Measurements from ENCODE around the gene NRDC.
"Not testable (repeated sequence)": the region's sequence is repeated elsewhere in the genome, so short reads cannot be mapped to it uniquely, and the experiment has no call there.

The NRDC gene

DNA sequence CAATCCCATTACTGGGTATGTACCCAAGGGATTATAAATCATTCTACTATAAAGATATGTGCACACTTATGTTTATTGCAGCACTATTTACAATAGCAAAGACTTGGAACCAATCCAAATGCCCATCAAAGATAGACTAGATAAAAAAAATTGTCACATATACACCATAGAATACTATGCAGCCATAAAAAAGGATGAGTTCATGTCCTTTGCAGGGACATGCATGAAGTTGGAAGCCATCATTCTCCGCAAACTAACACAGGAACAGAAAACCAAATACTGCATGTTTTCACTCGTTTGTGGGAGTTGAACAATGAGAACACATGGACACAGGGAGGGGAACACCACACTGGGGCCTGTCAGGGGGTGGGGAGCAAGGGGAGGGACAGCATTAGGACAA, 16.2 kb upstream of the NRDC start:
- DNase-seq: not testable (repeated sequence)

DNA sequence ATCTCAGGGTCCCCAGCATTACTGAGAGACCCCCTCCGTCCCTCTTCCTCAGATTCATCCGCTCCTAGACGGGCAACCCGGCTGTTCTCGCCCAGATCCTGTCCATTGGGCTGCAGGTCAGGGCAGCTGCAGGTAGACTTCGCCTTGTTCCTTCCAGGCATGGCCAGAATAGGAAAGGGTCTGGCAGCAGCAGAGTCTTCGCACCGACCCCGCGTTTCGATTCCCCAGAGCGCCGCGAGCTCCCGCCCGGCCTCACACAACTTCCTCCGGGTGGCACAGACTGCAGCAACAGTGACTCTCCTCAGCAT, 265 bp downstream of the NRDC start:
- no peak for DNase-seq

DNA sequence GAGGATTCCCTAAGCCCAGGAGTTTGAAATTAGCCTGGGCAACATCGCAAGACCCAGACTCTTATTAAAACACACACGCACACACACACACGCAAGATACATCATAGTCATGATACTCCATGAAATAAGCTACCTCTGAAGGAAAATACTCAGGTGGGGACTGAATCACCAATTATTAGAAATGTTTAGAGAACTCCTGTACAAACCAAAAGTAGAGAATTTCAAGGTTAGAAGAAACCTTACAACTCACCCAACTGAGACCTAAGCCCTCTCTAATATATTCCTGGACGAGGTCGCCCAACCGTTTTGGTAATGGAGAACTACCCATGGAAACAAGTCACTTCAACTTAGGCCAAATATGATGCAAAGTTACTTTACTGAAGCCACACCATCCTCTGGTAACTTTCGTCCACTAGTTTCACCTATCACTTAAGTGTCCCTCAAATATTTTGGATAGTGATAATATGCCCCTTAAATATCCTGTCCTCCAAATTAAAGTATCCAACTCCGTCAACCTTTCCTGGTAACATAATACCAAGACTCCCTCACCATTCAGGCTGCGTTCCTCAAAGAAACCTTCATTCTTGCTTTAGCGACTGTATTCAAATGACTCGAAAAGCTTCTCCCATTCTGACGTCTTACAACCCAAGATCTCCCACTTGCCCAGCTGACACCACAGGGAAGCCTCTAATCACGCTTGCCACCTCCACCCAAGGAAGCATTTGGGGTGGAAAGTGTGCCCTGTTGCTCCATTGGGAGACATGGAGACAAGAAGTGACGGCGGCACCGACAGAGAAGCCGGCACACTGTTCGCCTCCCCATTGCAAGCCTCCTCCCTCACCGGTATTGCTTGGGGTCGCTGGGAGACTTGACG, 856 bp downstream of the NRDC start:
- DNase-seq: peak; percentile 21

DNA sequence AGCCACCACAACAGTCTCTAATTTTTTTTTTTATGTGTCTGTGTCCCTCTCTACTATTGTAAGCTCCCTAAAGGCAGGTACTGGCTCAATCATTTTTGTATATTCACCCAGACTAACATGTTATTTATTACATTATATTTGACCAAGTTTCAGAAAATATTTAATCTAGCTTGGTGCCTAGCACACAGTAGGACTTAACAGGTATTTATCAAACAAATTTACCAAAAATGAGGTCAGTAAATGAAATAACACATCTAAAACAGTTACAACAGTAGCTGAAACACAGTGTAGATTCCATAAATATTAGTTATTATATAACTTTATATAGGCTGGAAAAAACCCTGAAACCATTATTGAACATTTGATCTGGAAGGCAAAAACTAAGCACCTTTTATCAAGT, 2.7 kb downstream of the NRDC start:
- DNase-seq: no peak

DNA sequence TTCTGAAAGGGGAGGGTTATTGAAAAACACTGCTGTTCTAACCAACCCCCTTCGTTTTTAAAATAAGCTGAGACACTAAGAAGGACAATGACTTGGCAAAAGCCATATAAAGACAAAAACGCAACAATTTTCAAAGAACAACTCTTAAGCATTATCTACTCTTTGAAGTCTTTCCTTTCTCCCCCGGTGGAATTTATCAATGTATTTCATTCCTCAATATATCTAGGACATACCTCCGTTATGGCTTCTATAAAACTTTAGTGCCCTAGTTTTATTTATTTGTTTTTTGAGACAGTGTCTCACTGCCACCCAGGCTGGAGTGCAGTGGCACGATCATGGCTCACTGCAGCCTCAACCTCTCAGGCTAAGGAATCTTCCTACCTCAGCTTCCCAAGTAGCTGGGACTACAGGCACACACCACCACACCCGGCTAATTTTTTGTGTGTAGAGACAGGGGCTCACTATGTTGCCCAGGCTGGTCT, 3.2 kb downstream of the NRDC start:
- no peak for DNase-seq

DNA sequence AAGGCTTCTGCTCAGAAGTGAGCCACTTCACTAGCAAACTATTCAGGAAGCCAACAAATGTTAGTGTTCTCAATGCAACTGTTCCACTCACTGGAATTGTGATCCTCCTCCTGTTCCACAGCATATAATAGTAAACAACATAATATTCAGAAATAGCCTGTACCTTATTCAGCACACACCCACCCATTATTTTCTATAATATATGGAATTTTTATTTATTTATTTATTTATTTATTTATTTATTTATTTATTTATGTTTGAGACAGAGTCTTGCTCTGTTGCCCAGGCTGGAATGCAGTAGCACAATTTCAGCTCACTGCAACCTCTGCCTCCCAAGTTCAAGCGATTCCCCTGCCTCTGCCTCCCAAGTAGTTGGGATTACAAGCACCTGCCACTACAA, 5.3 kb downstream of the NRDC start:
- DNase-seq: not testable (repeated sequence)

DNA sequence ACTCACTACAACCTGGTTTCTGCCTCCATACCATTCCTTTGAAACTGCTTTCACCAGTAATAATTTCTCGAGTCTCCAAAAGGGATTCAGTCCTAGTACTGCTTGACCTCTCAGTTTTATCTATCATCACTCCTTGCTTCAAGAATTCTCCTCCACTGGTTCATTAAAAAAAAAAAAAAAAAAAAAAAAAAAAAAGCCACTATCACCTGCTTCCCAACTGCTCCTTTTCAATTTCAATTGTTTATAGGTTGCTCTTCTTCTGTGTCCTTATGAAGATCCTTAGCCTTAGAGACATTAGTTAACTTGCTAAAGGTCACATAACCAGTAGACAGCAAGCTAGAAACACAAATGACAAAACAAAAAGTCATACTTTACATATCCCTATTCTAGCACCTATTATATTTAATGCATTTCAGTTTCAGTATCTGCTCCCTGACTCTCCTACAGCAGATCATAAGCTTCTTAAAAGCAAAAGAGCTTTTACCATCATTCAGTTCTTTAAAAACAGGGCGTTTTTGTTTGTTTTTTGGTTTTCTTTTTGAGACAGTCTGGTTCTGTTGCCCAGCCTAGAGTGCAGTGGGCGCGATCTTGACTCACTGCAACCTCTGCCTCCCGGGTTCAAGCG, 7.1 kb downstream of the NRDC start:
- no peak for DNase-seq

DNA sequence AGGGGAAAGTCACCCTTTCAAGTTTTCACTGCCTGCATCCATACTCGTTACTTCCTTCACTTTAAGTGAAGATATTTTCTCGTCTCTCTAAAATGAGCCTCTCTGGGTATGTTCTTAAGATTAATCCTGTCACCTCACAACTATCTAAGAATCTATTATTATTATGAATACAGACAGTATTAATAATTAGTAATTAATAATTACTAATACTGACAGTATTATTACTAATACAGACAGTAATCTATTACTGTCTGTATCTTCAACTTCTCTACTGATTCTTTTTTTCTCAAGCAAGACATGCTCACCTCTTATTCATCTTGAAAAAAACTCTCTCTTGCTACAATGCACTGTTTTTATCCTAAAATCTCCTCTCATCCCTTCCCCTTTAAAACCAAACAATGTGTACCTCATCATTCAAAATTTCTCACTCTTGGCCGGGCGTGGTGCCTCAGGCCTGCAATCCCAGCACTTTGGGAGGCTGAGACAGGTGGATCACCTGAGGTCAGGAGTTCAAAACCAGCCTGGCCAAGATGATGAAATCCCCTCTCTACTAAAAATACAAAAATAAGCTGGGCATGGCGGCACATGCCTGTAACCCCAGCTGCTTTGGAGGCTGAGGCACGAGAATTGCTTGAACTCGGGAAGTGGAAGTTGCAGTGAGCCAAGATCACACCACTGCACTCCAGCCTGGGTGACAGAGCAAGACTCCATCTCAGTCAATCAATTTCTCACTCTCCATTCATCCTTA, 7.8 kb downstream of the NRDC start:
- no peak for DNase-seq

DNA sequence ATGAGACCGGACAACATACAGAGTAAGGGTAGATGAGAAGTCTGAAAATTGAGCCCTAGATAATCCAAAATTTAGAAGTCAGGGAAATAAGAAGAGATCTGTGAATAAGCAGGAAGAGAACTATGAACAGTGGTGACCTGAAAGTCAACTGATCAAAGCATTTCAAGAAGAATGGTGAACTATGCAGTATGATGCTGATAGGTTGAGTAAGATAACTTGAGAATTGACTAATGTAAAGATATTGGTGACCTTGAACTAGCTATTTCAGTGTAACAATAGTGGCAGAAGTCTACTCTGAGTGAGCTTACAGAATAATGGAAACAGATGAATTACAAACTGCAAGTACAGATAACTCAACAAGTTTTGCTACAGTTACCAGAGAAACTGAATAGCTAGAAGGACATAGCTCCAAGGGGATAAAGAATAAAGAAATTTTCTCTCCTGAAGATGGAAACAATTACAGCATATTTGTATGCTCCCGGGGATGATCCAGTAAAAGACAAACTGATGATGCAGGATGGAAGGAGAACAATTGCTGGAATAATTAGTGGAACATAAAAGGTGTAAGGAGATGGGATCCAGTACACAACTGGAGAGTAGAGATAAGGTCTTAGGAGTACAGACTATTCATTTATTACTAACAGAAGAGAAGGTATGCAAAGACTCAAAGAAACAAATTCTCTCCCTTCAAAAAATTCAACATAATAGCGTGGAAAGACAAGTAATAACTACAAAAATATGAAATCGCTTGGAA, 10.9 kb downstream of the NRDC start:
- no peak for DNase-seq

DNA sequence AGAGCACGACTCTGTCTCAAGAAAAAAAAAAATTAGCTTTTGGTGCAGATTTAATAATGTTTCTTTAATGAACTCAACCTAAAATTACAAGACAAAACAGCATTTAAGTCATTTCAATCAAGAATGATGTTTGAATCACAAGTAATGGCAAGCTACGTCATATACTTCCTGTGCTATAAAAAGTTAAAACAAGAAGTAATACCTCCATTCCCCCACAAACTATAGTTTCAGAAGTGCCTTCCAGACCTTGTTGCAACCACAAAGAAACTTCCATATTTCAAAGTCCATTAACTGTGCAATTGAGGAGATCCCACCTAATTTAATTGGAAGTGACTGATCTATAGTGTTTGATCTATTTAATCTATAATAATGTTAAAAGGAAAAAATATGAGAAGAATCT, 15.1 kb downstream of the NRDC start:
- DNase-seq: no peak

DNA sequence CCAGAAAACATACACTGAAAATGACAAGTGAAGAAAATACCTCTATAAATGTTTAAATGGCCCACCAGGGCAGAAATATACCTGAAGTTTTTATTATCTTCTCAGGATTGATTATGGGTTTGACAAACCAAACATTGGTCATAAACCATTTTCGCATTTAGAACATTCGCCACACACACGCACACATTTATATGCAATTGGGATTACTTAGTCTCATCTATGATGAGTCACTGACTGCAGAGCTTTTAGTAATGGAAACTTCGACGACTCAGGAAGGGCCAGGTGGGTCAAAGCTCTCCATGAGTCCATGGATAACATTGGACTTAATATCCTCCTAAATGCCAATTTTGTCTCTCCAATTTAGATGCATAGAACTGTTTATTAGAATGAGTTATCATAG, 16.9 kb downstream of the NRDC start:
- DNase-seq: no peak

DNA sequence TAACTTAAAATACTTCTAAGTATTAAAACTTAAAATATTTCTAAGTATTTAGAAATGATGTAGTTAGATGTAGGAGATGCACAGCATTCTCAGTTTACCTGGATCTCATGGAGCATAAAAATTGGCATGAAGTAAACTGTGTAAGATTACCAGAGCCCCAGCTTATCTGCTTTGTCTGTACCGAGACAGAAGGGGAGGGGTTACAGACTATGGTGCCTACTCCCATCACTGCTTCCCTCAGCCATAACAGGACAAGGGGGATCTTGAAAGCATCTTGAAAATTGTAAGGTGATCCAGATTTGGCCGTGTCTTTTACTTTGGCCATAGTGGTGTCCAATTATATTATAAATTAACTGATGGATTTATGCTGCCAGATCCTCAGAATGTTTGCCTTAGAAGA, 18.8 kb downstream of the NRDC start:
- no peak for DNase-seq

DNA sequence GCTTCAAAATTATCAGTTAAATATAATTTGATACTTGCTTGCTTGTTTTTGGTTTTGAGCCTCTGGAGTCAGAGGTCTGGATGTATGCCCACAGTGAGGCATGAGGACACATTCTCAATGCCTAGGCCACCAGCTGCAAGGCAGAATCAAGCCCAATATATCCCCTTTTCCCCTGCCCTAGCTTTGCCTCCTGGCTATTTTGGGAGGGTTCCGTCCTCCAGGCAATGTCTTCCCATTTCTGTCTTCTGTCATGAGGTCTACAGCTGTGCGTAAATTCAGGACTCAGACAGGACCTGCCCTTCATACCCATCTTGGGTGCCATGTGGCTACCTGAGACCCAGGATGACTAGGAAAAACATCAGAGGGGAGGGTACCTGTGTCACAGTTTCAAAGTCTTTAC, 19.2 kb downstream of the NRDC start:
- no peak for DNase-seq

DNA sequence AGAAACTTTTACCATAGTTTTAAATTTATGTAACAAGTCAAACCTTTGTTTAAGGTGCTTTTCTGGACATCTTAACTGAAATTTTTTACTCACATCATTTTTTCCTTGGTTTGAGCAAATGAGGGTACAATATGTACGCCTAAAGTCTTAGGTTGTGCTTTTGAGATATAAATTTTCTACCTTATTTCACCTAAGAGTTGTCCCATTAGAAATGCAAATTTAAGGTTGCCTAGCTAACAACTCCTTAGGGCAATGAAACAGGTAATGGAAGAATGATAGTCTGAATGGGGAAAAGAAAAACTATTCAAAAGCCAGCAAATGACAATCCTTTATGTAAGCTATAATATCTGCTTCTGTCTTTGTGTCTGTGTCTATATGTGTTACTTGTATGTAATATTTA, 19.6 kb downstream of the NRDC start:
- no peak for DNase-seq

DNA sequence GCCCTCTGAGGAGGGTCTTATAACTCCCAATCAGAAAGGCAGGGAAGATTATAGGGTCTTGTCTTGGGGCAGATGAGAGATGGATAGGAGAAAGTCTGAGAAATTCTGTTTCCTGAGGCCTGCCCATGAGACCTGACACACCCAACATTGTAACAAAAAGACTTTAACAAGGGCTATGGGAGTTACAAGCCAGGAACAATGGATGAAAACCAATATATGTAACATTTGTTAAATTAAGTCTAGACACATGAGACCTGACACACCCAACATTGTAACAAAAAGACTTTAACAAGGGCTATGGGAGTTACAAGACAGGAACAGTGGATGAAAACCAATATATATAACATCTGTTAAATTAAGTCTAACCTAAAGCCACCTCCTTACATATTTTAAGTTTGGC, 21.8 kb downstream of the NRDC start:
- no peak for DNase-seq

DNA sequence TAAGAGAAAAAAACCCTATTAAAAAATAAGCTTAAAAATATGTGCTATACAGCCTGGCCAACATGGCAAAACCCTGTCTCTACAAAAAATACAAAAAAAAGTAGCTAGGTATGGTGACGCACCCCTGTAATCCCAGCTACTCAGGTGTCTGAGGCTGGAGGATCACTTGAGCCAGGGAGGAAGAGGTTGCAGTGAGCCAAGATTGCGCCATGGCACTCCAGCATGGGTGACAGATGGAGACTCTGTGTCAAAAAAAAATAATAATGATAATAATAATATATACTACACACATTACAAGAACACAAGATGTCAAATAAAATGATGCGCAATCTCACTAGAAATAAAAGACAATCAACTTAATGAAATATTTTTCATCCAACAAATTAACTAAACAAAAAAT, 22.9 kb downstream of the NRDC start:
- DNase-seq: no peak

DNA sequence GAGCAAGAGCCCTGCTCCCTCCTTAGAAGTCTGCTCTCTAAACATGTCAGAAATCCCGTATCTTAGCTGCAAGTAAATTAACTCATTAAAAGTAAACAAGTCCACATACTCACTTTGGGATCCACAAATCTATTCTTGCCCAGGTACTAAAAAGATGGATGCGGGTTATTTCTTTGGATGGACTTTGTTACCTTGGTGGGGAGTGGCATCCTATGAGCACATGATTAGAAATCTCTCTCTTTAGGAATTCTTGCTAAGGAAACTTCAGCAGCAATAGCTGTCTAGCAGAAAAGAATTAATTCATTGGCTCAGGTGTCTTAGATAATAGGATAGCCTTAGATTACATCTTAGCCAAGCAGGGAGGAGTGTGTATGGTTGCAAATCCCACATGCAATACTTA, 25.2 kb downstream of the NRDC start:
- no peak for DNase-seq

DNA sequence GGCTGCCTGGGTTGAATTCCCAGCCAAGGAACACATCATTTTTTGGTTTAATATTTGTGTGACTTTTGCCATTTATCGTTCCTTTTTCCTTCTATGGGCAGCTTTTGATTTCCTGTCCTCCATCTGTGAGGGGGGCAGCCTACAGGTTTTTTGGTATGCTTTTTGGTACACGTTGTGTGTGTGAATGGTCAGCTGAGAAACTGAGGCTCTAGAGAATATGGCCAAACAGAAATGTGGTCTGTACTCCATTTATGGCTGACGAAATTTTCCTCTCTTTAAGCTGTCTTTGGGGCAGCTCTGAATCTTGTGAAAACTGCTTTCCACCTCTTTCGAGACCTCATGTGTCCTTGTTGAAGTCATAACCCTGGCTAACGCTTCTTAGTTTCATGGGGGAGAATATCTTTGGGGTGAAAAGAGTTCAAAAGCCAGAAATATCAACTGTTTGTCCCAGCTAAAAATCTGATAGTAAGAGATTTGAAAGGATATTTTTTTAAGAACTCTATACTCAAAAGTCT, 26.6 kb downstream of the NRDC start:
- no peak for DNase-seq

DNA sequence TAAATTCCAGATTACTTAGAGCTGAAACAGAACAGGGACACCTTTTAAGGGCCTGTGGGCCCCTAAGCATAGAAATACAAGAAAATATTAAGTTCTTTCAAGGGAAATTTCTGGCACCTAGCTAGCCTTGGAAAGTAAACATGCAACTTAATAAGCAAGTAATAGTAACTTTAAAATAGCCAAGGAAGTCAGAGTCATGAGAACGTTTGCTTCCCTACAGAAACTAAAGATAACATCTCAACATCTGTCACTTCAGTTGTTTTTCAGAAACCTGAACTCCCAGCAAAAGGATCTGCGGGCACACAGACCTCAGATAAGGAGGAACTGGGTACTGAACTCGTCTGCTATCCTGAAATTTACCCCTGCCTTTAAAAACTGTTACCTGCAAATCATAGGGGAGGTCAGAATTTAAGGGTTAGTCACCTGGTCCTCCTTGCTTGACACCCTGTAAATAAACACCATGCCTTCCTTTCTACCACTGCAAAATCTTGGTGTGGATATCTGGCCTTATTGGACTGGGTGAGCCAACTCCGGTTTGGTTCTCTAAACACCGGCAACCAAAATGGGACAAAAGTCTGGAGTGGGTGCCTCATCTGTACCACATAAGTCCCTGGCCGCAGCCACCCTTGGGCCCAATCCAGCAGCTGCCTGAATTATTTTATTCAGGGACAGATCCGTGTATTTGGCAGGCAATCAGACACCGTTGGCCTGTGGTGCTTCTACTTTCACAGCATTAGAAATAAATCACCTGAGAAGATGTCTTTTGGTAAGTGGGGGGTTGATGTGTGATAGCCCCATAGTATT, 27.9 kb downstream of the NRDC start:
- peak; percentile 39 for DNase-seq

DNA sequence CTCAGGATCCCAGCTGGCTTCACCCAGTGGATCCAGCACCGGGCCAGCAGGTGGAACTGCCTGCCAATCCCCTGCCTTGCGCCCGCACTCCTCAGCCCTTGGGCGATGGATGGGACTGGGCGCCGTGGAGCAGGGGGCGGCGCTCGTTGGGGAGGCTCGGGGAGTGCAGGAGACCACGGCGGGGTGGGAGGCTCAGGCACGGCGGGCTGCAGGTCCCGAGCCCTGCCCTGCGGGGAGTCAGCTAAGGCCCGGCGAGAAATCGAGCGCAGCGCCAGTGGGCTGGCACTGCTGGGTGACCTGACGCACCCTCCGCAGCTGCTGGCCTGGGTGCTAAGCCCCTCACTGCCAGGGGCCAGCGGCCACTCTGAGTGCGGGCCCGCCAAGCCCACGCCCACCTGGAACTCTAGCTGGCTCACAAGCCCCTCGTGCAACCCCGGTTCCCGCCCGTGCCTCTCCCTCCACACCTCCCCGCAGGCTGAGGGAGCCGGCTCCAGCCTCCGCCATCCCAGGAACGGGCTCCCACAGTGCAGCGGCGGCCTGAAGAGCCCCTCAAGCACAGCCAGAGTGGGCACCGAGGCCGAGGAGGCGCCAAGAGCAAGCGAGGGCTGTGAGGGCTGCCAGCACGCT, 31.1 kb downstream of the NRDC start:
- DNase-seq: no peak

DNA sequence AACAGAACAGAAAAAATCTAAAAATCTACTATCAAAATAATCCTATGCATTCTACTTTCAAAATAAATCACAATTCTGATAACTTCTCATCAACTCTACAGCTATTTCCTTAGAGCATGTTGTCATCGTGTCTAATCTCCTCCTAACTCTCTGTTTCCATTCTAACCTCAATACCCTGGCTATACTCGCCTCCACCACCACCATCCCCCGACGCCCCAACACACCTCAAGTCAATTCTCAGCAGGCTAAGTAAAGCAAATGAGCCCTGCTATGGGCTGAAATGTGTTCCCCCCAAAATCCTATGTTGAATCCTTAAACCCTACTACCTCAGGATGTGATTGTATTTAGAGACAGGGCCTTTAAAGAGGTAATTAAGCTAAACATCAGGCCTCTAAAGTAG, 34.6 kb downstream of the NRDC start:
- DNase-seq: no peak

DNA sequence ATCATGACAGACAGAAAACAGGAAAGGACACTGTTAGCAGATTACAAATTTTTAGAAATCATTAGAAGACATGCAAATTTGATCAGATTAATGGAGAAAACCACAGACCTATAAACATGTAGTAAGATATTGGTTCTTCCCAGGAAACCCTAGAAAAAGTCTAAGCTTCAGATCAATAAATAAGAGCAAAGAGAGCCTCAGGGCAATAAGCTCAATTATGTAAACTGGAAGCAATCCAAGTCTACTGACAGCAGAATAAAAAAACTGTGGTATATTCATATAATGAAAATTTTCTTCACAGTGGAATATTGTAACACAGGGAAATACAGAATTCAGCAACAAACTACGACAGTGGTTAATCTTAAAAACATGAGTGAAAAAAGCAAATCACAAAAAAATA, 36.3 kb downstream of the NRDC start:
- no peak for DNase-seq

Measured in NCI-H2107 (cell line).